Sigmoid colon (tissue), 7 donors: ENCODE measurements around the gene FBXW8. TPM values are rescaled to one million over a fixed set of nuclear protein-coding genes. Genes with fewer than 3 reads are reported as not detected.
"Not testable (repeated sequence)": the region's sequence is repeated elsewhere in the genome, so short reads cannot be mapped to it uniquely, and the experiment has no call there.

Experiments
- DNase-seq: peaks from one replicate; pipeline ENCODE4 v3.0.0-alpha.2; 2019
- H3K27ac ChIP-seq, 4 donors: fragments of 200-600 bp; sonication (generic); one replicate each; pipeline ENCODE4 v1.5.1; 2016 to 2019; ENCODE audit warnings: mild to moderate bottlenecking in 1 of 4
- H3K27me3 ChIP-seq, 3 donors: fragments of 200-600 bp; sonication (generic); one replicate each; pipeline ENCODE4 v1.5.1; 2019; ENCODE audit warnings: mild to moderate bottlenecking in 1 of 3
- H3K36me3 ChIP-seq, 4 donors: fragments of 200-600 bp; sonication (generic); one replicate each; pipeline ENCODE4 v1.5.1; 2016 to 2019
- H3K4me1 ChIP-seq, 4 donors: fragments of 200-600 bp; sonication (generic); one replicate each; pipeline ENCODE4 v1.5.1; 2017 to 2019
- H3K4me3 ChIP-seq, 4 donors: fragments of 200-600 bp; sonication (generic); one replicate each; pipeline ENCODE4 v1.5.1; 2017 to 2019; ENCODE audit warnings: mild to moderate bottlenecking in 2 of 4, moderate library complexity in 1 of 4
- H3K9me3 ChIP-seq, 4 donors: fragments of 200-600 bp in 3 of 4; sonication (generic) in 3 of 4; one replicate each; pipeline versions ENCODE4 v1.5.1 to v1.6.1; 2013 to 2019
- CTCF ChIP-seq, 4 experiments: fragments of 450-650 bp in 3 of 4; fragments of 200-600 bp in 1 of 4; IDR thresholded peaks; one replicate each; pipeline ENCODE4 v1.5.1; 2016 to 2019; ENCODE audit warnings: antibody characterized with exemption in 4 of 4, mild to moderate bottlenecking in 3 of 4, moderate library complexity in 2 of 4
- EP300 ChIP-seq, 4 donors: sonication (generic); formaldehyde crosslinking; IDR thresholded peaks; one replicate each; pipeline ENCODE4 v1.6.1; 2017; ENCODE audit warnings: antibody characterized with exemption in 4 of 4
- POLR2A ChIP-seq, 2 donors: fragments of 450-650 bp; IDR thresholded peaks; one replicate each; pipeline ENCODE4 v1.6.1; 2016; ENCODE audit warnings: antibody characterized with exemption in 2 of 2, mild to moderate bottlenecking in 2 of 2, moderate library complexity in 2 of 2
- POLR2AphosphoS5 ChIP-seq, 4 donors: sonication (generic); formaldehyde crosslinking; IDR thresholded peaks; one replicate each; pipeline ENCODE4 v1.6.1; 2017; ENCODE audit warnings: antibody characterized with exemption in 4 of 4
- WGBS, 2 donors: extraction: QIAGEN DNeasy Blood & Tissue Kit; methylation state at CpG; one replicate each; pipeline ENCODE4 v1.1.7; 2013; 5-methylcytosine and 5-hydroxymethylcytosine counted together
- intact Hi-C: fragments of 100-400 bp; cut with DNase I; formaldehyde crosslinking; loops from one replicate; pipeline ENCODE4 v1.15.1; 2023
- polyA plus RNA-seq, 3 donors: library from polyadenylated mRNA; stranded (reverse); fragments of 200-250 nt; gene quantifications; one replicate each; pipeline ENCODE4 v1.2.3, GENCODE V29; 2013
- total RNA-seq, 4 donors: library from RNA; depleted of rRNA; stranded (reverse); fragments of >200 nt; gene quantifications; one replicate each; pipeline ENCODE4 v1.1.0, GENCODE V29; 2016
- donor health status: healthy with polysubstance abuse.
- donor health status: Bipolar disorder and iron deficiency.
- donor health status: healthy.

FBXW8 gene
- total and polyA plus RNA-seq, 7 donors = 2.3 to 19.1 (median 7.7) TPM

GRCh38 chr12:117054279-117054678, 143.5 kb downstream of the FBXW8 start:
- no peak overlapping the region for H3K27ac ChIP-seq
- 86 to 93% methylated on average over 6 of the region's 6 CpGs for WGBS, 2 donors
- no peaks in the 10 kb centered on the region for H3K4me1 ChIP-seq
- H3K36me3 ChIP-seq = no peaks in the 10 kb centered on the region
- no peaks in the 10 kb centered on the region for H3K27me3 ChIP-seq
- TF ChIP-seq POLR2AphosphoS5 (IDR thresholded peaks at IDR 0.05) (no peak), EP300 (IDR thresholded peaks at IDR 0.05) (no peak), CTCF (IDR thresholded peaks at IDR 0.05) (no peak), POLR2A (IDR thresholded peaks at IDR 0.05) (no peak)
- intact Hi-C loops = no loop called here
- H3K4me3 ChIP-seq = no peak overlapping the region
- no peak for DNase-seq
- no peaks in the 10 kb centered on the region for H3K9me3 ChIP-seq

GRCh38 chr12:117057626-117058025, 146.9 kb downstream of the FBXW8 start:
- 85 to 89% methylated on average over 8 of the region's 8 CpGs for WGBS, 2 donors
- H3K4me3 ChIP-seq, H3K27me3 ChIP-seq, H3K36me3 ChIP-seq, intact Hi-C loops, H3K27ac ChIP-seq, H3K9me3 ChIP-seq, H3K4me1 ChIP-seq, DNase-seq: not testable (repeated sequence)

- no peak overlapping the region for H3K4me3 ChIP-seq
- no peaks in the 10 kb centered on the region for H3K4me1 ChIP-seq
- intact Hi-C loops = no loop called here
- H3K9me3 ChIP-seq = no peaks in the 10 kb centered on the region
- no peak for DNase-seq
- H3K27me3 ChIP-seq = no peaks in the 10 kb centered on the region
- WGBS, 2 donors = 55 to 78% methylated on average over 3 of the region's 3 CpGs
- TF ChIP-seq EP300 (IDR thresholded peaks at IDR 0.05) (no peak), CTCF (IDR thresholded peaks at IDR 0.05) (no peak), POLR2AphosphoS5 (IDR thresholded peaks at IDR 0.05) (no peak), POLR2A (IDR thresholded peaks at IDR 0.05) (no peak)
- H3K27ac ChIP-seq = no peak overlapping the region
- no peaks in the 10 kb centered on the region for H3K36me3 ChIP-seq
Observed at GRCh38 chr12:117058442-117059072, 147.8 kb downstream of the FBXW8 start.

GRCh38 chr12:117059156-117059555, 148.4 kb downstream of the FBXW8 start:
- Histone ChIP-seq H3K27me3 (no peaks in the 10 kb centered on the region), H3K27ac (no peak overlapping the region), H3K4me1 (no peaks in the 10 kb centered on the region), H3K4me3 (no peak overlapping the region), H3K36me3 (no peaks in the 10 kb centered on the region), H3K9me3 (no peaks in the 10 kb centered on the region)
- intact Hi-C loops = no loop called here
- TF ChIP-seq EP300 (IDR thresholded peaks at IDR 0.05) (no peak), POLR2A (IDR thresholded peaks at IDR 0.05) (no peak), POLR2AphosphoS5 (IDR thresholded peaks at IDR 0.05) (no peak), CTCF (IDR thresholded peaks at IDR 0.05) (no peak)
- WGBS, 2 donors = 81 to 84% methylated on average over 8 of the region's 8 CpGs
- no peak for DNase-seq

GRCh38 chr12:117060246-117060928, 149.6 kb downstream of the FBXW8 start:
- 41 to 71% methylated on average over 21 of the region's 21 CpGs for WGBS, 2 donors
- H3K27me3 ChIP-seq = no peaks in the 10 kb centered on the region
- no peaks in the 10 kb centered on the region for H3K4me1 ChIP-seq
- no peak for DNase-seq
- TF ChIP-seq POLR2AphosphoS5 (IDR thresholded peaks at IDR 0.05) (no peak), POLR2A (IDR thresholded peaks at IDR 0.05) (no peak)
- intact Hi-C loops = no loop called here
- H3K36me3 ChIP-seq = no peaks in the 10 kb centered on the region
- H3K4me3 ChIP-seq = no peak overlapping the region
- no peak overlapping the region for H3K27ac ChIP-seq
- no peaks in the 10 kb centered on the region for H3K9me3 ChIP-seq
